ENCODE data around the gene PHF12. TPM values are rescaled to one million over a fixed set of nuclear protein-coding genes. Genes with fewer than 3 reads are reported as not detected.
"Not testable (repeated sequence)": the region's sequence is repeated elsewhere in the genome, so short reads cannot be mapped to it uniquely, and the experiment has no call there.

Gene PHF12
- total RNA-seq, 1 experiment from 2014 or later: 8.4 TPM

- peak; percentile 62 for DNase-seq
- no peaks in the 10 kb centered on the region for H3K27me3 ChIP-seq
- peaks cover 15% of the 10 kb centered on the region for H3K36me3 ChIP-seq
- H3K4me3 ChIP-seq: peak overlapping the region; percentile 75
- H3K9me3 ChIP-seq: no peaks in the 10 kb centered on the region
These were observed 1.9 kb downstream of the PHF12 start for GRCh38 chr17:28949185-28950016.

GRCh38 chr17:28948873-28949184 is 2.5 kb downstream of the PHF12 start:
- DNase-seq: no peak
- Histone ChIP-seq H3K9me3 (no peaks in the 10 kb centered on the region), H3K36me3 (peaks cover 21% of the 10 kb centered on the region), H3K27me3 (no peaks in the 10 kb centered on the region), H3K4me3 (peak overlapping the region; percentile 75)

- no peak for DNase-seq
- Histone ChIP-seq H3K36me3 (peaks cover 26% of the 10 kb centered on the region), H3K4me3 (peak overlapping the region; percentile 75), H3K9me3 (no peaks in the 10 kb centered on the region), H3K27me3 (no peaks in the 10 kb centered on the region)
These were observed 3.0 kb downstream of the PHF12 start for GRCh38 chr17:28948342-28948741.

- peaks cover 32% of the 10 kb centered on the region for H3K36me3 ChIP-seq
- DNase-seq: no peak
- H3K27me3 ChIP-seq: no peaks in the 10 kb centered on the region
- H3K9me3 ChIP-seq: no peaks in the 10 kb centered on the region
- no peak overlapping the region; the same call in 1 of the 2 replicates for H3K4me3 ChIP-seq
These were observed 3.7 kb downstream of the PHF12 start for GRCh38 chr17:28947639-28948038.

- Histone ChIP-seq H3K27me3 (no peaks in the 10 kb centered on the region), H3K9me3 (no peaks in the 10 kb centered on the region), H3K4me3 (no peak overlapping the region), H3K36me3 (peaks cover 40% of the 10 kb centered on the region)
- DNase-seq: peak; percentile 51
These were observed 5.1 kb downstream of the PHF12 start for GRCh38 chr17:28946239-28946638.

- no peak for DNase-seq
- H3K27me3 ChIP-seq: no peaks in the 10 kb centered on the region
- no peaks in the 10 kb centered on the region for H3K9me3 ChIP-seq
- H3K4me3 ChIP-seq: no peak overlapping the region
- peaks cover 44% of the 10 kb centered on the region for H3K36me3 ChIP-seq
These were observed 6.2 kb downstream of the PHF12 start for GRCh38 chr17:28944862-28945741.

- Histone ChIP-seq H3K27me3 (no peaks in the 10 kb centered on the region), H3K36me3 (peaks cover 47% of the 10 kb centered on the region), H3K4me3 (no peak overlapping the region), H3K9me3 (no peaks in the 10 kb centered on the region)
- DNase-seq: no peak
These were observed 7.0 kb downstream of the PHF12 start for GRCh38 chr17:28944343-28944742.

GRCh38 chr17:28942925-28943324 is 8.4 kb downstream of the PHF12 start:
- Histone ChIP-seq H3K4me3 (no peak overlapping the region), H3K36me3 (peaks cover 39% of the 10 kb centered on the region), H3K27me3 (no peaks in the 10 kb centered on the region), H3K9me3 (no peaks in the 10 kb centered on the region)
- DNase-seq: no peak

- no peak for DNase-seq
- Histone ChIP-seq H3K27me3 (no peaks in the 10 kb centered on the region), H3K36me3 (peaks cover 32% of the 10 kb centered on the region), H3K4me3 (no peak overlapping the region), H3K9me3 (no peaks in the 10 kb centered on the region)
These were observed 10.1 kb downstream of the PHF12 start for GRCh38 chr17:28941251-28941650.

GRCh38 chr17:28940675-28941074 is 10.6 kb downstream of the PHF12 start:
- H3K4me3 ChIP-seq: no peak overlapping the region
- peaks cover 36% of the 10 kb centered on the region for H3K36me3 ChIP-seq
- DNase-seq: no peak
- H3K27me3 ChIP-seq: no peaks in the 10 kb centered on the region
- H3K9me3 ChIP-seq: no peaks in the 10 kb centered on the region

GRCh38 chr17:28940142-28940541 is 11.2 kb downstream of the PHF12 start:
- no peaks in the 10 kb centered on the region for H3K9me3 ChIP-seq
- H3K27me3 ChIP-seq: no peaks in the 10 kb centered on the region
- H3K36me3 ChIP-seq: peaks cover 41% of the 10 kb centered on the region
- no peak overlapping the region for H3K4me3 ChIP-seq
- no peak for DNase-seq

GRCh38 chr17:28938552-28938951 is 12.8 kb downstream of the PHF12 start:
- H3K36me3 ChIP-seq: peaks cover 32% of the 10 kb centered on the region
- H3K4me3 ChIP-seq: no peak overlapping the region
- peak; percentile 55 for DNase-seq
- H3K9me3 ChIP-seq: no peaks in the 10 kb centered on the region
- H3K27me3 ChIP-seq: no peaks in the 10 kb centered on the region

- no peak for DNase-seq
- Histone ChIP-seq H3K36me3 (peaks cover 33% of the 10 kb centered on the region), H3K4me3 (no peak overlapping the region), H3K9me3 (no peaks in the 10 kb centered on the region), H3K27me3 (no peaks in the 10 kb centered on the region)
These were observed 14.1 kb downstream of the PHF12 start for GRCh38 chr17:28937044-28937729.

- no peaks in the 10 kb centered on the region for H3K27me3 ChIP-seq
- DNase-seq: no peak
- no peaks in the 10 kb centered on the region for H3K9me3 ChIP-seq
- H3K4me3 ChIP-seq: no peak overlapping the region
- H3K36me3 ChIP-seq: peaks cover 31% of the 10 kb centered on the region
These were observed 15.4 kb downstream of the PHF12 start for GRCh38 chr17:28935744-28936460.

GRCh38 chr17:28934508-28934907 is 16.8 kb downstream of the PHF12 start:
- not testable (repeated sequence) for DNase-seq

GRCh38 chr17:28929787-28930186 is 21.5 kb downstream of the PHF12 start:
- DNase-seq: no peak
- Histone ChIP-seq H3K27me3 (no peaks in the 10 kb centered on the region), H3K36me3 (peaks cover 57% of the 10 kb centered on the region), H3K9me3 (peaks cover 7% of the 10 kb centered on the region), H3K4me3 (no peak overlapping the region)

More at GRCh38 chr17:28934508-28934907, 16.8 kb downstream of the PHF12 start:
- not testable (repeated sequence) for H3K9me3 ChIP-seq, H3K27me3 ChIP-seq, H3K4me3 ChIP-seq
- peaks cover 27% of the 10 kb centered on the region for H3K36me3 ChIP-seq
